Liver (tissue), 9 donors: Measurements from ENCODE around the gene KLF13. TPM values are rescaled to one million over a fixed set of nuclear protein-coding genes. Genes with fewer than 3 reads are reported as not detected.

Experiments used
- DNase-seq: peaks from one replicate; pipeline ENCODE4 v3.0.0-alpha.2; 2017; ENCODE audit warnings: low spot score
- H3K27ac ChIP-seq, 2 donors: one replicate each; pipeline ENCODE4 v1.7.0; 2013; ENCODE audit warnings: inconsistent platforms in 2 of 2, low read length in 2 of 2, control low read depth in 1 of 2, low read depth in 1 of 2, mild to moderate bottlenecking in 1 of 2
- H3K27me3 ChIP-seq, 4 donors: one replicate each; pipeline versions ENCODE4 v1.6.1 to v1.7.0; 2013; ENCODE audit warnings: low read length in 3 of 4, inconsistent platforms in 1 of 4, mild to moderate bottlenecking in 1 of 4, moderate library complexity in 1 of 4; ENCODE audit not compliant: control insufficient read depth in 4 of 4, insufficient read depth in 4 of 4
- H3K36me3 ChIP-seq, 4 donors: one replicate each; pipeline versions ENCODE4 v1.6.1 to v1.7.0; 2013; ENCODE audit warnings: low read length in 3 of 4, mild to moderate bottlenecking in 3 of 4, low read depth in 1 of 4, moderate library complexity in 1 of 4; ENCODE audit not compliant: control insufficient read depth in 4 of 4, insufficient read depth in 3 of 4
- H3K4me1 ChIP-seq, 4 donors: one replicate each; pipeline versions ENCODE4 v1.6.1 to v1.7.0; 2013; ENCODE audit warnings: low read length in 3 of 4, mild to moderate bottlenecking in 3 of 4, moderate library complexity in 1 of 4; ENCODE audit not compliant: control insufficient read depth in 4 of 4, insufficient read depth in 4 of 4
- H3K4me3 ChIP-seq, 3 donors: one replicate each; pipeline versions ENCODE4 v1.6.1 to v1.7.0; 2013; ENCODE audit warnings: low read length in 3 of 3, control low read depth in 1 of 3, low read depth in 1 of 3, mild to moderate bottlenecking in 1 of 3
- H3K9ac ChIP-seq, 2 donors: one replicate each; pipeline ENCODE4 v1.7.0; 2013; ENCODE audit warnings: low read length in 2 of 2, mild to moderate bottlenecking in 2 of 2, moderate library complexity in 2 of 2, control low read depth in 1 of 2, low read depth in 1 of 2
- H3K9me3 ChIP-seq, 4 donors: one replicate each; pipeline versions ENCODE4 v1.6.1 to v1.7.0; 2013; ENCODE audit warnings: low read length in 3 of 4; ENCODE audit not compliant: control insufficient read depth in 4 of 4
- EGR1 ChIP-seq, 2 donors: IDR thresholded peaks; 2 replicates each; pipeline ENCODE4 v1.6.1; 2016 to 2018; ENCODE audit warnings: antibody characterized with exemption in 2 of 2, low read depth in 2 of 2
- FOXA1 ChIP-seq: IDR thresholded peaks from 2 replicates; pipeline ENCODE4 v1.6.1; 2016; ENCODE audit warnings: antibody characterized with exemption
- FOXA2 ChIP-seq: IDR thresholded peaks from 2 replicates; pipeline ENCODE4 v1.6.1; 2016; ENCODE audit warnings: antibody characterized with exemption
- GABPA ChIP-seq, 2 donors: IDR thresholded peaks in 1 of 2; conservative IDR thresholded peaks in 1 of 2; 2 replicates each; pipeline ENCODE4 v1.6.1; 2016; ENCODE audit warnings: antibody characterized with exemption in 2 of 2, mild to moderate bottlenecking in 1 of 2, moderate library complexity in 1 of 2
- HNF4A ChIP-seq, 2 donors: conservative IDR thresholded peaks; 2 replicates each; pipeline ENCODE4 v1.6.1; 2016; ENCODE audit warnings: antibody characterized with exemption in 2 of 2, mild to moderate bottlenecking in 2 of 2
- HNF4G ChIP-seq: IDR thresholded peaks from 2 replicates; pipeline ENCODE4 v1.6.1; 2016; ENCODE audit warnings: antibody characterized with exemption
- JUND ChIP-seq, 2 donors: IDR thresholded peaks; 2 replicates each; pipeline ENCODE4 v1.6.1; 2016; ENCODE audit warnings: antibody characterized with exemption in 2 of 2
- NR2F2 ChIP-seq: IDR thresholded peaks from 2 replicates; pipeline ENCODE4 v1.6.1; 2016; ENCODE audit warnings: antibody characterized with exemption
- RXRA ChIP-seq, 2 donors: IDR thresholded peaks; 2 replicates each; pipeline ENCODE4 v1.6.1; 2017 to 2018; ENCODE audit warnings: antibody characterized with exemption in 2 of 2, mild to moderate bottlenecking in 1 of 2
- SP1 ChIP-seq: IDR thresholded peaks from 2 replicates; pipeline ENCODE4 v1.6.1; 2018; ENCODE audit warnings: antibody characterized with exemption, mild to moderate bottlenecking
- TAF1 ChIP-seq: conservative IDR thresholded peaks from 2 replicates; pipeline ENCODE4 v1.6.1; 2016; ENCODE audit warnings: antibody characterized with exemption, mild to moderate bottlenecking
- YY1 ChIP-seq: IDR thresholded peaks from 2 replicates; pipeline ENCODE4 v1.6.1; 2016; ENCODE audit warnings: antibody characterized with exemption, mild to moderate bottlenecking
- whole genome bisulfite sequencing: extraction: QIAGEN DNeasy Blood & Tissue Kit; methylation state at CpG from one replicate; pipeline ENCODE4 v1.1.7; 2013; 5-methylcytosine and 5-hydroxymethylcytosine counted together
- polyA plus RNA-seq, 2 donors: library from polyadenylated mRNA; stranded (reverse) in 1 of 2; unstranded in 1 of 2; fragments of 200-250 nt in 1 of 2; fragments of >200 nt in 1 of 2; fragmentation: Nextera tagmentation in 1 of 2; extraction: Ambion mirVana in 1 of 2; gene quantifications; one replicate each; pipeline versions ENCODE4 v1.2.1 to v1.2.3, GENCODE V29; 2013 to 2015
- total RNA-seq, 2 donors: library from RNA; depleted of rRNA; stranded (reverse); fragments of >200 nt; gene quantifications; one replicate each; pipeline ENCODE4 v1.2.3, GENCODE V29; 2014
- TF ChIP-seq, protein P1 (sequence below): IDR thresholded peaks from 2 replicates; pipeline ENCODE4 v1.6.1; 2016; ENCODE audit warnings: antibody characterized with exemption
- TF ChIP-seq, protein P2 (sequence below): IDR thresholded peaks from 2 replicates; pipeline ENCODE4 v1.6.1; 2016; ENCODE audit warnings: antibody characterized with exemption
- TF ChIP-seq, protein P3 (sequence below): IDR thresholded peaks from 2 replicates; pipeline ENCODE4 v1.6.1; 2016; ENCODE audit warnings: antibody characterized with exemption
- TF ChIP-seq, protein P4 (sequence below): fragments of 150-350 bp; IDR thresholded peaks from 2 replicates; pipeline ENCODE4 v1.5.1; 2017; ENCODE audit warnings: improper control_type of control experiment, low read depth, low read length; ENCODE audit not compliant: missing input control
- TF ChIP-seq, protein P5 (sequence below): IDR thresholded peaks from 2 replicates; pipeline ENCODE4 v1.6.1; 2016; ENCODE audit warnings: antibody characterized with exemption, mild to moderate bottlenecking
- donor health status: healthy.
- donor health status: healthy.
- donor health status: healthy.
- donor health status: healthy.
- donor health status: healthy.

The KLF13 gene
- total and polyA plus RNA-seq, 4 donors: 17.4 to 77.1 (median 57.5) TPM

DNA sequence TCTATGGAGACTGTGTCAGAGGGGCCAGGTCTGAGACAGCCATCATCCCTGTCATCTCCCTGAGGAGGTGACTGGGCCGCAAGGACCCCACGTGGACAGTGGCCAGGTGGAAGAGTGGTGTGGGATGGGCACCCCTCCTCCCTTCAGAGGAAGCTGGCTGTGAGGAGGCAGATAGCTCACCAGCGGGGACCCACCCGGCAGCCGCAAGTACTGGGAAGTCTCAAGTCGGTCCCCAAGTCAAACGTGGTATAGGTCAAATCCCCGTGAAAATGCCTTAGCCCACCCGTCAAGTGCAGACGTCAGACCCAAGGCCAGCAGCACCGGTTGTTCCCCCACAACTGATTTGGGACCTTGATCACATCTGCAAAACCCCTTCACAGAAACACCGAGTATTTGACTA, 12.3 kb upstream of the KLF13 start:
- H3K27ac ChIP-seq: no peak overlapping the region
- peaks cover 0 to 5% (median 1%) of the 10 kb centered on the region in 4 donors for H3K9me3 ChIP-seq
- H3K4me3 ChIP-seq: no peak overlapping the region
- H3K36me3 ChIP-seq: no peaks in the 10 kb centered on the region
- H3K4me1 ChIP-seq: peaks cover 1 to 18% (median 8%) of the 10 kb centered on the region in 4 donors
- 94% methylated on average over 12 of the region's 12 CpGs for WGBS
- H3K27me3 ChIP-seq: no peaks in the 10 kb centered on the region
- TF ChIP-seq, protein P1, sequence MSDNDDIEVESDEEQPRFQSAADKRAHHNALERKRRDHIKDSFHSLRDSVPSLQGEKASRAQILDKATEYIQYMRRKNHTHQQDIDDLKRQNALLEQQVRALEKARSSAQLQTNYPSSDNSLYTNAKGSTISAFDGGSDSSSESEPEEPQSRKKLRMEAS: no peak
- TF ChIP-seq, protein P2, sequence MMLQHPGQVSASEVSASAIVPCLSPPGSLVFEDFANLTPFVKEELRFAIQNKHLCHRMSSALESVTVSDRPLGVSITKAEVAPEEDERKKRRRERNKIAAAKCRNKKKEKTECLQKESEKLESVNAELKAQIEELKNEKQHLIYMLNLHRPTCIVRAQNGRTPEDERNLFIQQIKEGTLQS: no peak
- DNase-seq: no peak
- H3K9ac ChIP-seq: no peak overlapping the region

DNA sequence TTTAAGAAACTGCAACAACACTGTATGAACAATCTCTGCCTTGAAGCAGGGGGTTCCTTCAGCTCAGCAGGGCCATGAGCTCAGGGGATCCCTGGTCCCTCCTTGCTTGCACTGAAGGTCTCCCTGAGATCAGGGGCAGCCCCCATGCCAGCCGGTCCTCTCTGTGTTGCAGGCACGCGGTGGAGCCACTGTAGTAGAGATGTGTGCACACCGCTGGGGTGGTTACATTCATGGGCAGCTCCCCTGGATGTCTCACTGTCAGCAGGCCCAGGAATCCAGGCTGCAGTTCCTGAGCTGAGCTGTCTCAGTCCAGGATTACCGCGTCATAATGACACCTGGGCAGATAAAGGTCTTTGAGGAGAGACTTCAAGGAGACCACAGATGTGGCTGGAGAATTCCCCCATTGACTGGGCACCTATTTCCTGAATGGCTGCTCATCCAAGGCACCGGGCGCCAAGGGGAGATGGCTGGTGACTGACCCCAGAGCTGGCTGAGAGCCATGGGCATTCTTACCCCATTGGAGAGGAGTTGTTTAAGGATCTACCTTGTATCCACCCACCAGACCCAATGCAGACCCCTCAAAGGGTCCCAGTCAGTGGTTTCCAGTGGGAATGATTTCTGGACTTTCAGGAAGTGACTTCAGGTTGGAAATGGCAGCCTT, 10.4 kb upstream of the KLF13 start:
- no peak for DNase-seq
- Histone ChIP-seq H3K27me3 (no peaks in the 10 kb centered on the region), H3K36me3 (no peaks in the 10 kb centered on the region), H3K4me1 (peaks cover 1 to 18% (median 8%) of the 10 kb centered on the region in 4 donors), H3K9me3 (peaks cover 0 to 5% (median 1%) of the 10 kb centered on the region in 4 donors), H3K4me3 (no peak overlapping the region), H3K9ac (no peak overlapping the region), H3K27ac (no peak overlapping the region)
- TF ChIP-seq, protein P3, sequence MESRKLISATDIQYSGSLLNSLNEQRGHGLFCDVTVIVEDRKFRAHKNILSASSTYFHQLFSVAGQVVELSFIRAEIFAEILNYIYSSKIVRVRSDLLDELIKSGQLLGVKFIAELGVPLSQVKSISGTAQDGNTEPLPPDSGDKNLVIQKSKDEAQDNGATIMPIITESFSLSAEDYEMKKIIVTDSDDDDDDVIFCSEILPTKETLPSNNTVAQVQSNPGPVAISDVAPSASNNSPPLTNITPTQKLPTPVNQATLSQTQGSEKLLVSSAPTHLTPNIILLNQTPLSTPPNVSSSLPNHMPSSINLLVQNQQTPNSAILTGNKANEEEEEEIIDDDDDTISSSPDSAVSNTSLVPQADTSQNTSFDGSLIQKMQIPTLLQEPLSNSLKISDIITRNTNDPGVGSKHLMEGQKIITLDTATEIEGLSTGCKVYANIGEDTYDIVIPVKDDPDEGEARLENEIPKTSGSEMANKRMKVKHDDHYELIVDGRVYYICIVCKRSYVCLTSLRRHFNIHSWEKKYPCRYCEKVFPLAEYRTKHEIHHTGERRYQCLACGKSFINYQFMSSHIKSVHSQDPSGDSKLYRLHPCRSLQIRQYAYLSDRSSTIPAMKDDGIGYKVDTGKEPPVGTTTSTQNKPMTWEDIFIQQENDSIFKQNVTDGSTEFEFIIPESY: no peak
- TF ChIP-seq RXRA (IDR thresholded peaks at IDR 0.05): no peak
- no peak for TF ChIP-seq NR2F2
- no peak for TF ChIP-seq GABPA (IDR thresholded peaks at IDR 0.05 in 1 of 2, conservative IDR thresholded peaks at IDR 0.05 in 1 of 2)
- TF ChIP-seq EGR1 (IDR thresholded peaks at IDR 0.05; ENCODE audit: low read depth in 2 of 2): no peak
- no peak for TF ChIP-seq FOXA2
- no peak for TF ChIP-seq TAF1
- TF ChIP-seq, protein P2: no peak
- TF ChIP-seq FOXA1: no peak
- no peak for TF ChIP-seq JUND (IDR thresholded peaks at IDR 0.05)
- TF ChIP-seq HNF4G: no peak
- no peak for TF ChIP-seq SP1
- no peak for TF ChIP-seq YY1
- TF ChIP-seq HNF4A (conservative IDR thresholded peaks at IDR 0.05): no peak
- TF ChIP-seq, protein P4, sequence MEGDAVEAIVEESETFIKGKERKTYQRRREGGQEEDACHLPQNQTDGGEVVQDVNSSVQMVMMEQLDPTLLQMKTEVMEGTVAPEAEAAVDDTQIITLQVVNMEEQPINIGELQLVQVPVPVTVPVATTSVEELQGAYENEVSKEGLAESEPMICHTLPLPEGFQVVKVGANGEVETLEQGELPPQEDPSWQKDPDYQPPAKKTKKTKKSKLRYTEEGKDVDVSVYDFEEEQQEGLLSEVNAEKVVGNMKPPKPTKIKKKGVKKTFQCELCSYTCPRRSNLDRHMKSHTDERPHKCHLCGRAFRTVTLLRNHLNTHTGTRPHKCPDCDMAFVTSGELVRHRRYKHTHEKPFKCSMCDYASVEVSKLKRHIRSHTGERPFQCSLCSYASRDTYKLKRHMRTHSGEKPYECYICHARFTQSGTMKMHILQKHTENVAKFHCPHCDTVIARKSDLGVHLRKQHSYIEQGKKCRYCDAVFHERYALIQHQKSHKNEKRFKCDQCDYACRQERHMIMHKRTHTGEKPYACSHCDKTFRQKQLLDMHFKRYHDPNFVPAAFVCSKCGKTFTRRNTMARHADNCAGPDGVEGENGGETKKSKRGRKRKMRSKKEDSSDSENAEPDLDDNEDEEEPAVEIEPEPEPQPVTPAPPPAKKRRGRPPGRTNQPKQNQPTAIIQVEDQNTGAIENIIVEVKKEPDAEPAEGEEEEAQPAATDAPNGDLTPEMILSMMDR: no peak
- TF ChIP-seq, protein P5, sequence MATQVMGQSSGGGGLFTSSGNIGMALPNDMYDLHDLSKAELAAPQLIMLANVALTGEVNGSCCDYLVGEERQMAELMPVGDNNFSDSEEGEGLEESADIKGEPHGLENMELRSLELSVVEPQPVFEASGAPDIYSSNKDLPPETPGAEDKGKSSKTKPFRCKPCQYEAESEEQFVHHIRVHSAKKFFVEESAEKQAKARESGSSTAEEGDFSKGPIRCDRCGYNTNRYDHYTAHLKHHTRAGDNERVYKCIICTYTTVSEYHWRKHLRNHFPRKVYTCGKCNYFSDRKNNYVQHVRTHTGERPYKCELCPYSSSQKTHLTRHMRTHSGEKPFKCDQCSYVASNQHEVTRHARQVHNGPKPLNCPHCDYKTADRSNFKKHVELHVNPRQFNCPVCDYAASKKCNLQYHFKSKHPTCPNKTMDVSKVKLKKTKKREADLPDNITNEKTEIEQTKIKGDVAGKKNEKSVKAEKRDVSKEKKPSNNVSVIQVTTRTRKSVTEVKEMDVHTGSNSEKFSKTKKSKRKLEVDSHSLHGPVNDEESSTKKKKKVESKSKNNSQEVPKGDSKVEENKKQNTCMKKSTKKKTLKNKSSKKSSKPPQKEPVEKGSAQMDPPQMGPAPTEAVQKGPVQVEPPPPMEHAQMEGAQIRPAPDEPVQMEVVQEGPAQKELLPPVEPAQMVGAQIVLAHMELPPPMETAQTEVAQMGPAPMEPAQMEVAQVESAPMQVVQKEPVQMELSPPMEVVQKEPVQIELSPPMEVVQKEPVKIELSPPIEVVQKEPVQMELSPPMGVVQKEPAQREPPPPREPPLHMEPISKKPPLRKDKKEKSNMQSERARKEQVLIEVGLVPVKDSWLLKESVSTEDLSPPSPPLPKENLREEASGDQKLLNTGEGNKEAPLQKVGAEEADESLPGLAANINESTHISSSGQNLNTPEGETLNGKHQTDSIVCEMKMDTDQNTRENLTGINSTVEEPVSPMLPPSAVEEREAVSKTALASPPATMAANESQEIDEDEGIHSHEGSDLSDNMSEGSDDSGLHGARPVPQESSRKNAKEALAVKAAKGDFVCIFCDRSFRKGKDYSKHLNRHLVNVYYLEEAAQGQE: no peak
- 94% methylated on average over 8 of the region's 8 CpGs for WGBS
